Bronchial epithelial cell (primary cell): ENCODE results near the gene PIK3R4. TPM values are rescaled to one million over a fixed set of nuclear protein-coding genes. Genes with fewer than 3 reads are reported as not detected.

ENCODE experiments used
- DNase-seq: peaks from one replicate; pipeline ENCODE4 v3.0.0-alpha.2; 2010; ENCODE audit warnings: low read depth
- FAIRE-seq: peaks from 2 replicates; lab custom pipeline; 2011; peaks lifted over from hg19 to GRCh38; lab: Jason Lieb, UNC
- H3K27me3 ChIP-seq: 2 replicates; pipeline ENCODE4 v1.5.1; 2011; ENCODE audit warnings: low read length; ENCODE audit not compliant: control insufficient read depth, insufficient read depth
- H3K36me3 ChIP-seq: 2 replicates; pipeline ENCODE4 v1.5.1; 2011; ENCODE audit warnings: low read length; ENCODE audit not compliant: control insufficient read depth, insufficient read depth
- H3K4me3 ChIP-seq: 2 replicates; pipeline ENCODE4 v1.5.1; 2011; ENCODE audit warnings: mild to moderate bottlenecking, low read depth, low read length, control low read depth
- CTCF ChIP-seq: IDR thresholded peaks from 2 replicates; pipeline ENCODE4 v1.5.1; 2011; ENCODE audit warnings: mild to moderate bottlenecking, moderate library complexity, low read length, control low read depth, inconsistent platforms; ENCODE audit not compliant: insufficient read depth, severe bottlenecking
- total RNA-seq: library from RNA; depleted of rRNA; stranded (reverse); fragments of >200 nt; gene quantifications from 2 replicates; pipeline ENCODE4 v1.2.1, GENCODE V29; 2014

PIK3R4 gene
- total RNA-seq, 1 donor from 2014 or later, result 23.7 TPM

GRCh38 chr3:130648293-130648692, 98.3 kb downstream of the PIK3R4 start:
- DNase-seq (no peak), FAIRE-seq (no peak)
- Histone ChIP-seq H3K4me3 (no peak overlapping the region), H3K27me3 (no peaks in the 10 kb centered on the region), H3K36me3 (no peaks in the 10 kb centered on the region)
- no peak for TF ChIP-seq CTCF

- H3K4me3 ChIP-seq, result no peak overlapping the region
- DNase-seq (no peak), FAIRE-seq (no peak)
- TF ChIP-seq CTCF, result no peak
- no peaks in the 10 kb centered on the region for H3K36me3 ChIP-seq
- H3K27me3 ChIP-seq, result no peaks in the 10 kb centered on the region
These were observed 101.4 kb downstream of the PIK3R4 start for GRCh38 chr3:130645261-130645660.

- no peak for FAIRE-seq
- H3K4me3 ChIP-seq, result no peak overlapping the region
- no peaks in the 10 kb centered on the region for H3K27me3 ChIP-seq
- TF ChIP-seq CTCF, result no peak
- no peaks in the 10 kb centered on the region for H3K36me3 ChIP-seq
- no peak for DNase-seq
These were observed 101.9 kb downstream of the PIK3R4 start for GRCh38 chr3:130644628-130645253.

DNA sequence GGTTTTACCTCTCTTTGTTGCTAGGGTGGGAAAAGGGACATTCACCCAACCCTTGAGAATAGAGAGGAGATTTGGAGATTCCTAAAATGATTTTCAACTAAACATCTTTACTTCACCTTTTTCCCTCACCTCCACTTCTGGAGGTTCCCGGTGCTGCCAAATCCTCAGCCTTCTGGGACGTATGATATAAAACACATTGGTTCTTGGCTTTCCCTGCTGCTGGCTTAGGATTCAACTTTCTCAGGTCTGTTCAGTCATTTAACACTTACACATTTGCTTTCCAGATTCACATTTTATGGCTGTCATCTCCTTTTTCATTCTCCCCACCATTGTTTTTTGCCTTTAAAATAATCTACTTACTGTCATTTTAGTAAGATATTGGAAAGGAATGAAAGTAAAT, 106.6 kb downstream of the PIK3R4 start:
- FAIRE-seq (no peak), DNase-seq (no peak)
- Histone ChIP-seq H3K4me3 (no peak overlapping the region), H3K27me3 (peaks cover 2% of the 10 kb centered on the region), H3K36me3 (no peaks in the 10 kb centered on the region)
- no peak for TF ChIP-seq CTCF

- Histone ChIP-seq H3K27me3 (peaks cover 2% of the 10 kb centered on the region), H3K4me3 (no peak overlapping the region), H3K36me3 (no peaks in the 10 kb centered on the region)
- no peak for DNase-seq
- TF ChIP-seq CTCF, result no peak
- FAIRE-seq, result no peak
These were observed 110.0 kb downstream of the PIK3R4 start for GRCh38 chr3:130636480-130637234.
